Omental fat pad (tissue), 4 donors: ENCODE measurements around the gene DNAJB12. TPM values are rescaled to one million over a fixed set of nuclear protein-coding genes. Genes with fewer than 3 reads are reported as not detected.
A peak's percentile ranks its signal among the peaks of the same experiment; 100 is the strongest.

Experiments
- ATAC-seq: fragments of 150-250 bp; one replicate; pipeline ENCODE4 v1.9.1; 2016; ENCODE audit warnings: mild to moderate bottlenecking, moderate library complexity; ENCODE audit not compliant: low FRiP score
- DNase-seq: peaks from one replicate; pipeline ENCODE4 v3.0.0-alpha.2; 2019; ENCODE audit warnings: low spot score
- total RNA-seq, 4 donors: library from RNA; depleted of rRNA; stranded (reverse); fragments of >200 nt; gene quantifications; one replicate each; pipeline ENCODE4 v1.1.0, GENCODE V29; 2016
- TF ChIP-seq, protein P1 (sequence below), 3 donors: fragments of 450-650 bp; IDR thresholded peaks; one replicate each; pipeline ENCODE4 v1.5.1; 2016 to 2017; ENCODE audit warnings: antibody characterized with exemption in 3 of 3, mild to moderate bottlenecking in 3 of 3, moderate library complexity in 2 of 3

The DNAJB12 gene
- total RNA-seq, 4 donors from 2014 or later: 35.0 to 41.1 (median 36.5) TPM

DNA sequence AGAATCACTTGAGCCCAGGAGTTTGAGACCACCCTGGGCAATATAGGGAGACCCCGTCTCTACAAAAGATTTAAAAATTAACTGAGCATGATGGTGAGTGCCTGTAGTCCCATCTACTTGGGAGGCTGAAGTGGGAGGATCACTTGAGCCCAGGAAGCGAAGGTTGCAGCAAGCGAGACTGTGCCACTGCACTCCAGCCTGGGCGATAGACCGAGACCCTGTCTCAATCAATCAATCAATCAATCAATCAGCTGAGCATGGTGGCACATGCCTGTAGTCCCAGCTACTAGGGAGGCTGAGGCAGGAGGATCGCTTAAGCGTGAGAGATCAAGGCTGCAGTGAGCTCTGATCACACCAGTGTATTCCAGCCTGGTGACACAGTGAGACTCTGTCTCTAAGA, 40.5 kb downstream of the DNAJB12 start:
- TF ChIP-seq, protein P1, sequence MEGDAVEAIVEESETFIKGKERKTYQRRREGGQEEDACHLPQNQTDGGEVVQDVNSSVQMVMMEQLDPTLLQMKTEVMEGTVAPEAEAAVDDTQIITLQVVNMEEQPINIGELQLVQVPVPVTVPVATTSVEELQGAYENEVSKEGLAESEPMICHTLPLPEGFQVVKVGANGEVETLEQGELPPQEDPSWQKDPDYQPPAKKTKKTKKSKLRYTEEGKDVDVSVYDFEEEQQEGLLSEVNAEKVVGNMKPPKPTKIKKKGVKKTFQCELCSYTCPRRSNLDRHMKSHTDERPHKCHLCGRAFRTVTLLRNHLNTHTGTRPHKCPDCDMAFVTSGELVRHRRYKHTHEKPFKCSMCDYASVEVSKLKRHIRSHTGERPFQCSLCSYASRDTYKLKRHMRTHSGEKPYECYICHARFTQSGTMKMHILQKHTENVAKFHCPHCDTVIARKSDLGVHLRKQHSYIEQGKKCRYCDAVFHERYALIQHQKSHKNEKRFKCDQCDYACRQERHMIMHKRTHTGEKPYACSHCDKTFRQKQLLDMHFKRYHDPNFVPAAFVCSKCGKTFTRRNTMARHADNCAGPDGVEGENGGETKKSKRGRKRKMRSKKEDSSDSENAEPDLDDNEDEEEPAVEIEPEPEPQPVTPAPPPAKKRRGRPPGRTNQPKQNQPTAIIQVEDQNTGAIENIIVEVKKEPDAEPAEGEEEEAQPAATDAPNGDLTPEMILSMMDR (IDR thresholded peaks at IDR 0.05): no peak
- ATAC-seq: no peak
- no peak for DNase-seq

DNA sequence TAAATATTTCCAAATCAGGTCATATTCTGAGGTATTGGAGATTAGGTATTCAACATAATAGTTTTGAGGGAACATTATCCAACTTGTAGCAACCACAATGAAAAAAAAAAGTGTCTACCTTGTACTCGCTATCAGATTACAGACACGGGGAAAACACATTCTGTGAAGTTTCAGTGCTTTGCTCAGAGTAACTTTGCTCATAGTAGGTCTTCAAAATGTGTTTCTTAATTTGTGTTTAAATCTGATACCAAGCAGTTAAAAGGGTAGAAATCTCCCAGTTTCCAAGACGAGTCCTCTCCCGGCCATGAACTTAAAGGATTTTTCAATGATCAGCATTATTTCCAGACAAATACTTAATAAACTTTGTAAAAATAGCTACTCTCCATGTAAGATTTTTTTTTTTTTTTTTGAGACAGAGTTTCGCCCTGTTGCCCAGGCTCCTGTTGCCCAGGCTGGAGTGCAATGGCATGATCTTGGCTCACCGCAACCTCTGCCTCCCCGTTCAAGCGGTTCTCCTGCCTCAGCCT, 41.8 kb downstream of the DNAJB12 start:
- no peak for ATAC-seq
- no peak for DNase-seq

DNA sequence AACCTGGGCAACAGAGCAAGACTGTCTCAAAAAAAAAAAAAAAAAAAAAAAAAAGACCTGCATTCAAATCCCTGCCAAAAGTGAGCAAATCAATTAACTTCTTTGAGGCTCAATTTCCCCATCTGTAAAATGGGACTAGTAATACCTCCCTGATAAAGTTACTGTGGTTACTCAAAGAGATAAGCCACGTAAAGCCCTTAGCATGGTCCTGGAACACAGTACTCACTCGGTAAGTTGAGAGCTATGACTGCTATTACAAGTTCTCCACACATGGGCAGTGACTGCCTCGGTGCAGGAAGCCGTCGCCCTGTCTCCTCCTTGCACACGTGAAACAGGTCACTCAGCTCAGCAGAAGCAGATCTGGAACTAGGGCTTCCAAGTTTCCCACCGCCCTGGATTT, 43.1 kb downstream of the DNAJB12 start:
- ATAC-seq (no peak), DNase-seq (no peak)
- TF ChIP-seq, protein P1 (IDR thresholded peaks at IDR 0.05): no peak

More for the DNA sequence above, 41.8 kb downstream of the DNAJB12 start:
- TF ChIP-seq, protein P1 (IDR thresholded peaks at IDR 0.05): no peak

DNA sequence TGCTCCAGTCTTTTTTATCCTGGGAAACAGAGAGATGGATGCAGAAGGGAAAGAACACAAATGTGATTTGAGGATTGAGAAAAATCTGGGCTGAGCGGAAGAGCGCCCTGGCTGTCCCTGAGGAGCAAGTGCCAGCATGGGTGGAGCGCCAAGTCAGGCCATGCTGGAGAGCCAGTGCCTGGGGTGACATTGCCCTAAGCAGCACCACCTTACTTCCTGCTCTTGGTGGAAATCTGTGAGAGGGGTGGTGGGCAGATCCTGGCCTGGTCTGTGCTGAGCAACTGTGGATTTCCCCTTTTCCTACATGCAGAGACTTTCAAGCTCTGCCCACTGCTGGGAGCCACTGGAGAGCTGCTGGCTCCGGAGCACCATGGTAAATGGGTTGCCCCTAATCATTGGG, 44.1 kb downstream of the DNAJB12 start:
- TF ChIP-seq, protein P1 (IDR thresholded peaks at IDR 0.05): no peak
- DNase-seq: no peak
- no peak for ATAC-seq

DNA sequence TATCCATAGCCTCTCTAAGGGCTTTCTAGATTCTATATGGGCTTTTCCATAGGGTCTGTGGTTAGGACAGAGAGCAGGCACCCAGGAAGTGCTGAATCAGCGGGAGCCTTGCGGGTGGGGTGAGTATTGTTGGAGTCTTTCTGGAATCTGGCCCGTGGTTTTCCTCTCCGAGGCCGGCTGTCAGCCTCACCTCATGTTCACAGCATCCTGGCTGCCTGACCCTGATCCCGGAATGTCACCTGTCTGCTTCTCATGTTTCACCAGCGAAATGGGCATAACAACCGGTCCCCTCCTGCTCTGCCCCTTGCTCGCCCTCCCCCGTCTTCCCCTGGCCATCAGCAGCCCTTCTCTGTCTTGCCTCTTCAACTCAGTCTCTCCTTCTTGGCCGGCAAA, 44.5 kb downstream of the DNAJB12 start:
- ATAC-seq (no peak), DNase-seq (no peak)
- TF ChIP-seq, protein P1 (IDR thresholded peaks at IDR 0.05): no peak

DNA sequence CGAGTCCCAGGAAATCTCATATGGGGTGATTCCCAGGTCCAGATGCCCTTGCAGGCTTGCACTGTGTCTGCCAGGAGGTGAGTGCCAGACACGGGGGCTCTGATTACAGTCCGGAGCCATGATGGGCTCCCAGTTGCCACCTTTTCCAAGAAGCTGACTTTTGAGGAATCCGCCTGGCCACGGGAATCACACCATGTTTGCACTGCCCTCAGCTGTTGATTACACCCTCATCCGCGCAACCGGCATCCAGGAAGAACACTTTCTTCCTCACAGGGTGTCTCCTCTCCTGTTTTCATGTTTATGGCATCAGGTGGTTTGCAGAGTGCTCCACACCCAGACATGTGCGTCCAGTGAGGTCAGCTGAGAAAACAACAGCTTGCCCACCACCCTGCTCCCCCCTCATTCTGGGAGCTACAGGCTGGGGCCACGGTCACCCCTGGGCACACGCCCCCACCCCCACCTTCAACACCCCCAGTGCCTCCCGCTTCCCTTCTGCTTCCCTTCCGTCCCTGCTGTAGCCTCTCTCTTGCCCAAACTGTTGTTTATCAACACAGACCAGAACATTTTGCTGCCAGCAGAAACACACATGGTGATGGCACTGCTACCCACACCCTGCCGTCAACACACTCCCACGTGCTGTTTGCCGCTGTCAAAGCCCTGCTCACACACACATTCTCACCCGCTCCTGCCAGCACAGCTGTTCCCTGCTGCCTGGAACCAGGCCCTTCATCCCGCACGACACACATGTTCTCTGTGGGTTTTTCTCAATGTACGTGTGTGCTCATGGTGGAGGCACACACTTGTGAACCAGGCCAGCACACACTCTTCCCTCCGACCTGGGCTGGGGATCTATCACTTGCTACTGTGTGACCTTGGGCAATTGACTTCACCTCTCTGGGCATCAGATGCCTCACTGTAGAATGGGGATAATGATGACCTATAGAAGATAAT, 45.2 kb downstream of the DNAJB12 start:
- TF ChIP-seq, protein P1 (IDR thresholded peaks at IDR 0.05): no peak
- no peak for DNase-seq
- ATAC-seq: peak; percentile 35
